Peyer's patch (tissue), 4 donors: ENCODE results near the gene SMAD3.

Source experiments
- CTCF ChIP-seq, 6 experiments: fragments of 450-650 bp in 4 of 6; fragments of 200-600 bp in 2 of 6; sonication (generic) in 1 of 6; IDR thresholded peaks; one replicate each; pipeline ENCODE4 v1.5.1; 2017 to 2019; ENCODE audit warnings: antibody characterized with exemption in 6 of 6, mild to moderate bottlenecking in 3 of 6, moderate library complexity in 1 of 6
- POLR2A ChIP-seq, 2 donors: fragments of 450-650 bp; IDR thresholded peaks; one replicate each; pipeline ENCODE4 v1.5.1; 2017; ENCODE audit warnings: antibody characterized with exemption in 2 of 2, mild to moderate bottlenecking in 2 of 2, moderate library complexity in 2 of 2

DNA sequence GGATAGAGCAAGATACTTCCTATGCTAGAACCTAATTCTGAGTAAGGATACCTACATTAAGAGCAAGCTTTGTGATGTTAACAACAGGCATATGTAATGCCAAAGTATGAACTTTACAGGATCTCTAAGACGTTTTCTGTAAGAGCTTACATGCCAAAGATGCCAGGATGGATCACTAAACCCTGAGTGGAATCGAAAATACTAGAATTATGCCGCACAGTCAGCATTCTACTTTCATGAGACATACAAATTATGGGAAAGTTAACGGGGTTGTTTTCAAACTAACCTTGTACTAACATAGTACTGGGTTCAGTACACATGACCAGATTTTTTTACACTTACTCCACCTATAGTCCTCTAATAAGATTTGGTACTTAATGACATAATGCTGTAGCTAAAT is 134.0 kb downstream of the SMAD3 start:
- TF ChIP-seq CTCF (IDR thresholded peaks at IDR 0.05) (no peak), POLR2A (IDR thresholded peaks at IDR 0.05) (no peak)
